Upper lobe of left lung (tissue), 6 donors: ENCODE data around the gene BAX. TPM values are rescaled to one million over a fixed set of nuclear protein-coding genes. Genes with fewer than 3 reads are reported as not detected.

Experiments used
- ATAC-seq, 2 donors: fragments of 200-7000 bp; cut with Tn5 transposase; one replicate each; pipeline ENCODE4 v1.9.1; 2022; ENCODE audit warnings: mild to moderate bottlenecking in 2 of 2, moderate library complexity in 2 of 2; ENCODE audit not compliant: low FRiP score in 2 of 2
- DNase-seq, 2 donors: peaks; one replicate each; pipeline ENCODE4 v3.0.0-alpha.2; 2019 to 2020
- H3K27ac ChIP-seq, 4 donors: fragments of 200-600 bp; sonication (generic); one replicate each; pipeline ENCODE4 v1.5.1; 2016 to 2019
- H3K27me3 ChIP-seq, 4 donors: fragments of 200-600 bp; sonication (generic); one replicate each; pipeline ENCODE4 v1.5.1; 2017 to 2019
- H3K36me3 ChIP-seq, 4 donors: fragments of 200-600 bp; sonication (generic); one replicate each; pipeline ENCODE4 v1.5.1; 2016 to 2019
- H3K4me1 ChIP-seq, 4 donors: fragments of 200-600 bp; sonication (generic); one replicate each; pipeline ENCODE4 v1.5.1; 2018 to 2019
- H3K4me3 ChIP-seq, 4 donors: fragments of 200-600 bp; sonication (generic); one replicate each; pipeline ENCODE4 v1.5.1; 2017 to 2019; ENCODE audit warnings: mild to moderate bottlenecking in 2 of 4, moderate library complexity in 1 of 4
- H3K9me3 ChIP-seq, 4 donors: fragments of 200-600 bp; sonication (generic); one replicate each; pipeline ENCODE4 v1.5.1; 2018 to 2019
- EP300 ChIP-seq, 4 donors: sonication (generic); formaldehyde crosslinking; IDR thresholded peaks; one replicate each; pipeline ENCODE4 v1.5.1; 2017; ENCODE audit warnings: antibody characterized with exemption in 4 of 4, control low read depth in 2 of 4
- POLR2A ChIP-seq, 4 donors: fragments of 450-650 bp; IDR thresholded peaks; one replicate each; pipeline ENCODE4 v1.5.1; 2016 to 2017; ENCODE audit warnings: antibody characterized with exemption in 4 of 4, mild to moderate bottlenecking in 2 of 4
- POLR2AphosphoS5 ChIP-seq, 2 donors: sonication (generic); formaldehyde crosslinking; IDR thresholded peaks; one replicate each; pipeline ENCODE4 v1.5.1; 2017; ENCODE audit warnings: antibody characterized with exemption in 2 of 2
- WGBS, 2 donors: methylation state at CpG; one replicate each; pipeline ENCODE4 v1.1.5; 2017 to 2018; 5-methylcytosine and 5-hydroxymethylcytosine counted together
- total RNA-seq, 6 donors: library from RNA; depleted of rRNA in 4 of 6; stranded (reverse); fragments of >200 nt in 4 of 6; gene quantifications; one replicate each; pipeline versions ENCODE4 v1.1.0 to v1.2.1, GENCODE V29; 2016 to 2021
- TF ChIP-seq, protein P1 (sequence below), 6 experiments: fragments of 450-650 bp in 4 of 6; fragments of 200-600 bp in 2 of 6; sonication (generic) in 2 of 6; IDR thresholded peaks; one replicate each; pipeline ENCODE4 v1.5.1; 2016 to 2019; ENCODE audit warnings: antibody characterized with exemption in 6 of 6
- donor health status: DM: no; HTN: no; CAD: no; lungs with moderate emphysema.
- donor health status: DM: no; HTN: yes; CAD: no; lungs with severe emphysema.

Gene BAX
- total RNA-seq, 6 donors from 2014 or later = 68.1 to 143 (median 112) TPM

DNA sequence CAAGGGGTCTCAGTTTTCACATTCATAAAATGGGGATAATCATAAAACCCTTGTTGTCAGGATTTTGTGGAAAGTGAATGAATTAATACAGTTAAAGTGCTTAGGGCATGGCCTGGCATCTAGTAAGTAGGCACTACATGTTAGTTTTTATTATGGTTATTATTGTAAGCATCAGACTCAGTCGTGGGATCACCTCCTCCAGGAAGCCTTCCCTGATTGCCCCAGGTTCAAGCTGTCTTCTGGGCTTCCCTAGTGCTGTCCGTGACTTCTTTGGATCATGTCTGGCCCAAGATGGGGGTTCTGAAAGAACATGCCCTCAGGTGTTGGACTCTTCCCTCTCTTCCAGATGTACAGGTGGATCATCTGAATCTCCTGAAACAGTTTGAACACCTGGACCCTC is 43.9 kb upstream of the BAX start:
- DNase-seq (no peak), ATAC-seq (no peak)
- H3K27ac ChIP-seq = peak overlapping the region in 1 of 4 donors; percentile 82
- H3K4me3 ChIP-seq = no peak overlapping the region
- H3K9me3 ChIP-seq = no peaks in the 10 kb centered on the region
- WGBS, 2 donors = 90 to 93% methylated on average over 2 of the region's 2 CpGs
- TF ChIP-seq, protein P1, sequence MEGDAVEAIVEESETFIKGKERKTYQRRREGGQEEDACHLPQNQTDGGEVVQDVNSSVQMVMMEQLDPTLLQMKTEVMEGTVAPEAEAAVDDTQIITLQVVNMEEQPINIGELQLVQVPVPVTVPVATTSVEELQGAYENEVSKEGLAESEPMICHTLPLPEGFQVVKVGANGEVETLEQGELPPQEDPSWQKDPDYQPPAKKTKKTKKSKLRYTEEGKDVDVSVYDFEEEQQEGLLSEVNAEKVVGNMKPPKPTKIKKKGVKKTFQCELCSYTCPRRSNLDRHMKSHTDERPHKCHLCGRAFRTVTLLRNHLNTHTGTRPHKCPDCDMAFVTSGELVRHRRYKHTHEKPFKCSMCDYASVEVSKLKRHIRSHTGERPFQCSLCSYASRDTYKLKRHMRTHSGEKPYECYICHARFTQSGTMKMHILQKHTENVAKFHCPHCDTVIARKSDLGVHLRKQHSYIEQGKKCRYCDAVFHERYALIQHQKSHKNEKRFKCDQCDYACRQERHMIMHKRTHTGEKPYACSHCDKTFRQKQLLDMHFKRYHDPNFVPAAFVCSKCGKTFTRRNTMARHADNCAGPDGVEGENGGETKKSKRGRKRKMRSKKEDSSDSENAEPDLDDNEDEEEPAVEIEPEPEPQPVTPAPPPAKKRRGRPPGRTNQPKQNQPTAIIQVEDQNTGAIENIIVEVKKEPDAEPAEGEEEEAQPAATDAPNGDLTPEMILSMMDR (IDR thresholded peaks at IDR 0.05) = no peak
- H3K27me3 ChIP-seq = no peaks in the 10 kb centered on the region
- H3K4me1 ChIP-seq = peaks cover 17 to 28% (median 22%) of the 10 kb centered on the region in 4 donors
- H3K36me3 ChIP-seq = peaks cover 33 to 99% (median 69%) of the 10 kb centered on the region in 4 donors

DNA sequence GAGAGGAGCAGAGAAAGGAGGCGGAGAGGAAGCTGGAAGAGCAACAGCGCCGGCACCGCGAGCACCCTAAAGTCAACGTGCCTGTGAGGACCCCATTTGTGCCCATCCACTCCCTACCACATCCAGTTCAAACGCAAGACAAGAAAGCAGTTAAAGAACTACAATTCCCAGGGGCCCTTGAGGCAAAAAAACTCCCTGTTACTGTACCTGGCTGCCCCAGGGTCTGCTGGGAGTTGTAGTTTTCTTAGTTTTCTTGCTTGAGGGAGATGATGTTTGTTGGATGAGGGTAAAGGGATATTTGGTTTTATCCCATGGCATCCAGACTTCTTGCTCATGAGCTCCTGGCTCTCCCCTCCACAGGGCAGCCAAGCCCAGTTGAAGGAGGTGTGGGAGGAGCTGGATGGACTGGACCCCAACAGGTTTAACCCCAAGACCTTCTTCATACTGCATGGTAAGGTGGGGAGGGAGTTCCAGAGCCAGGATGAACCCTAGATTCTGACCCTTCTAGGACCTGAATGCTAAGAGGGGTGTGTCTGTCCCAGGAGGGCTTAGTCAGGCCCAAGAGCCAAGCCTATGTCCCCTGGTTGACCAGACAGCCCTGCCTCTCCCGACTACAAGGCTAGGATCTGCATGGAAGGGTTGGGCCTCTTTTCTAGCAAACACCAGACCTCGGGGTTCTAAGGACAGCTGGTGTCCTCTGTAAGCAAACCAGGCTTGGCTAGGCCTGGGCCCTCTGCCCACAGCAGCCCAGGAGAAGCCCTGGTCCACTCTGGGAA is 41.4 kb upstream of the BAX start:
- DNase-seq (no peak), ATAC-seq (no peak)
- H3K9me3 ChIP-seq = no peaks in the 10 kb centered on the region
- peak overlapping the region in 1 of 4 donors; percentile 35 for H3K27ac ChIP-seq
- H3K4me1 ChIP-seq = peaks cover 9 to 18% (median 14%) of the 10 kb centered on the region in 4 donors
- H3K4me3 ChIP-seq = no peak overlapping the region
- 89 to 94% methylated on average over 8 to 9 of the region's 9 CpGs for WGBS, 2 donors
- H3K27me3 ChIP-seq = no peaks in the 10 kb centered on the region
- peaks cover 29 to 93% (median 78%) of the 10 kb centered on the region in 4 donors for H3K36me3 ChIP-seq
- no peak for TF ChIP-seq POLR2AphosphoS5 (IDR thresholded peaks at IDR 0.05)
- TF ChIP-seq, protein P1 (IDR thresholded peaks at IDR 0.05) = no peak
- TF ChIP-seq EP300 (IDR thresholded peaks at IDR 0.05) = no peak
- TF ChIP-seq POLR2A (IDR thresholded peaks at IDR 0.05) = no peak

DNA sequence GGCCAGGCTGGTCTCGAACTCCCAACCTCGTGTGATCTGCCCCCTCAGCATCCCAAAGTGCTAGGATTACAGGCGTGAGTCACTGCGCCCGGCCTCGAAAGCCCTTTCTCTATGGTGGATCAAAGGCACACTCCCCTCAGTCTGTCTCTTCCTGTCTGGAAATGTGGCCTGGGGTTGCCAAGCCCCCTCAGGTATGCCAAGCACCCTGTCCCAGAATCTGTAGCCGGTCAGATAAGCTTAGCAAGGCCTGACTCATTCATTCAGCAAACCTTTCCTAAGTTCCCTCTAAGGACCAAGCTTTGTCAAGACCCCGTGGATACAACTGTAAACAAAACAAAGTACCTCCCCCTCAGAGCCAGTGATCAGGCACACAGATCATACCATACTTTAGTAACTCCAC is 40.5 kb upstream of the BAX start:
- Histone ChIP-seq H3K27me3 (no peaks in the 10 kb centered on the region), H3K36me3 (peaks cover 29 to 95% (median 82%) of the 10 kb centered on the region in 4 donors), H3K9me3 (no peaks in the 10 kb centered on the region), H3K27ac (no peak overlapping the region), H3K4me3 (no peak overlapping the region), H3K4me1 (peaks cover 6 to 11% (median 8%) of the 10 kb centered on the region in 4 donors)
- no peak for TF ChIP-seq POLR2AphosphoS5 (IDR thresholded peaks at IDR 0.05)
- TF ChIP-seq, protein P1 (IDR thresholded peaks at IDR 0.05) = no peak
- TF ChIP-seq EP300 (IDR thresholded peaks at IDR 0.05) = no peak
- no peak for TF ChIP-seq POLR2A (IDR thresholded peaks at IDR 0.05)
- WGBS, 2 donors = 92 to 97% methylated on average over 6 to 8 of the region's 8 CpGs
- ATAC-seq (no peak), DNase-seq (no peak)

DNA sequence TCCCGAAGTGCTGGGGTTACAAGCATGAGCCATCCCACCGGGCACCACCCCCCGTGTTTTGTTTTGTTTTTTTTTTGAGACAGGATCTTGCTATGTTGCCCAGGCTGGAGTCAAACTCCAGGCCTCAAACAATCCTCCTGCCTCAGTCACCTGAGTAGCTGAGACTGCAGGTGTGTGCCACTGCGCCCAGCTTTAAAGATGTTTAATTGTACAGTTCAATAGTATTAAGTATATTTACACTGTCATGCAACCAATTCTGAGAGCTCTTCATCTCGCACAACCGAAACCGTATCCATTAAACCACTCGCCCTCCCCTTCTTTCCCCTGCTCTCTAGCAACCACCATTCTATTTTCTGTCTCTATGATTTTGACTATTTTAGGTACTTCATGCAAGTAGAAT is 38.9 kb upstream of the BAX start:
- H3K27ac ChIP-seq = peak overlapping the region in 3 of 4 donors; percentile 34 to 66 (median 48)
- peaks cover 0 to 5% (median 2%) of the 10 kb centered on the region in 4 donors for H3K4me1 ChIP-seq
- no peak overlapping the region for H3K4me3 ChIP-seq
- H3K27me3 ChIP-seq = no peaks in the 10 kb centered on the region
- no peaks in the 10 kb centered on the region for H3K9me3 ChIP-seq
- WGBS, 2 donors = 67 to 72% methylated on average over 8 of the region's 8 CpGs
- peaks cover 25 to 95% (median 77%) of the 10 kb centered on the region in 4 donors for H3K36me3 ChIP-seq
- TF ChIP-seq EP300 (IDR thresholded peaks at IDR 0.05) = peak in 1 of 4 donors; percentile 59
- peak in 1 of 2 donors; percentile 37 for TF ChIP-seq POLR2AphosphoS5 (IDR thresholded peaks at IDR 0.05)
- TF ChIP-seq POLR2A (IDR thresholded peaks at IDR 0.05) = no peak
- TF ChIP-seq, protein P1 (IDR thresholded peaks at IDR 0.05) = no peak
- peak in 1 of 2 donors; percentile 76 for ATAC-seq
- DNase-seq = peak in 1 of 2 donors; percentile 67
